Vein endothelial cell (primary cell): ENCODE data around the gene SLC25A42. TPM values are rescaled to one million over a fixed set of nuclear protein-coding genes. Genes with fewer than 3 reads are reported as not detected.

Experiments used
- total RNA-seq: library from RNA; depleted of rRNA; stranded (reverse); fragments of >200 nt; gene quantifications from 2 replicates; pipeline ENCODE4 v1.2.3, GENCODE V29; 2012

Gene SLC25A42
- total RNA-seq: 4.3 and 4.6 TPM in 2 replicates

GRCh38 chr19:19063183-19064097, at the start of gene SLC25A42:
SLC25A42 (plus strand) TSS chr19:19063994; CDS start chr19:19096125, 32,131 bp downstream.

GRCh38 chr19:19033426-19034203, 30.2 kb upstream of the SLC25A42 start, which contains the start of the genes ARMC6 and SUGP2:
ARMC6 (plus strand) TSS chr19:19033603; CDS start chr19:19034210, 607 bp downstream.
SUGP2 (minus strand) TSS chr19:19033517; CDS start chr19:19031071, 2,446 bp downstream.

GRCh38 chr19:19138109-19138981, 74.6 kb downstream of the SLC25A42 start, which contains the start of gene TMEM161A:
TMEM161A (minus strand) TSS chr19:19138478; CDS start chr19:19138428, 50 bp downstream.

Other genes starting within 250 kb of the SLC25A42 start
- 67.4 and 74.1 TPM in 2 replicates for gene UPF1, start 232.0 kb upstream of the SLC25A42 start, total RNA-seq
- gene CERS1, start 167.8 kb upstream of the SLC25A42 start, total RNA-seq: 2.3 and 3.9 TPM in 2 replicates
- 219 and 252 TPM in 2 replicates for gene COPE, start 144.6 kb upstream of the SLC25A42 start, total RNA-seq
- gene DDX49, start 144.3 kb upstream of the SLC25A42 start, total RNA-seq: 52.6 and 56.6 TPM in 2 replicates
- 163 and 165 TPM in 2 replicates for gene HOMER3, start 122.8 kb upstream of the SLC25A42 start, total RNA-seq
- 30.4 and 39.9 TPM in 2 replicates for gene SUGP2, start 30.5 kb upstream of the SLC25A42 start, total RNA-seq
- gene ARMC6, start 30.4 kb upstream of the SLC25A42 start, total RNA-seq: 46.2 and 48.7 TPM in 2 replicates
- gene TMEM161A, start 74.5 kb downstream of the SLC25A42 start, total RNA-seq: 14.2 and 21.9 TPM in 2 replicates
- 0.33 TPM in 1 of 2 replicates, not detected in the other for gene MEF2B, start 106.3 kb downstream of the SLC25A42 start, total RNA-seq
- gene BORCS8, start 128.2 kb downstream of the SLC25A42 start, total RNA-seq: 16.6 and 16.7 TPM in 2 replicates
- 80.8 and 99.9 TPM in 2 replicates for gene RFXANK, start 128.3 kb downstream of the SLC25A42 start, total RNA-seq
- 11.4 and 11.5 TPM in 2 replicates for gene NR2C2AP, start 139.4 kb downstream of the SLC25A42 start, total RNA-seq
- gene NCAN, start 148.0 kb downstream of the SLC25A42 start, total RNA-seq: not detected in 2 replicates
- not detected in 2 replicates for gene TM6SF2, start 209.3 kb downstream of the SLC25A42 start, total RNA-seq